ENCODE results near the gene LRSAM1.

- TF ChIP-seq, protein P1, sequence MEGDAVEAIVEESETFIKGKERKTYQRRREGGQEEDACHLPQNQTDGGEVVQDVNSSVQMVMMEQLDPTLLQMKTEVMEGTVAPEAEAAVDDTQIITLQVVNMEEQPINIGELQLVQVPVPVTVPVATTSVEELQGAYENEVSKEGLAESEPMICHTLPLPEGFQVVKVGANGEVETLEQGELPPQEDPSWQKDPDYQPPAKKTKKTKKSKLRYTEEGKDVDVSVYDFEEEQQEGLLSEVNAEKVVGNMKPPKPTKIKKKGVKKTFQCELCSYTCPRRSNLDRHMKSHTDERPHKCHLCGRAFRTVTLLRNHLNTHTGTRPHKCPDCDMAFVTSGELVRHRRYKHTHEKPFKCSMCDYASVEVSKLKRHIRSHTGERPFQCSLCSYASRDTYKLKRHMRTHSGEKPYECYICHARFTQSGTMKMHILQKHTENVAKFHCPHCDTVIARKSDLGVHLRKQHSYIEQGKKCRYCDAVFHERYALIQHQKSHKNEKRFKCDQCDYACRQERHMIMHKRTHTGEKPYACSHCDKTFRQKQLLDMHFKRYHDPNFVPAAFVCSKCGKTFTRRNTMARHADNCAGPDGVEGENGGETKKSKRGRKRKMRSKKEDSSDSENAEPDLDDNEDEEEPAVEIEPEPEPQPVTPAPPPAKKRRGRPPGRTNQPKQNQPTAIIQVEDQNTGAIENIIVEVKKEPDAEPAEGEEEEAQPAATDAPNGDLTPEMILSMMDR (IDR thresholded peaks at IDR 0.05), result no peak
- TF ChIP-seq POLR2AphosphoS5 (IDR thresholded peaks at IDR 0.05) (no peak), POLR2A (IDR thresholded peaks at IDR 0.05) (no peak)
These were observed 45.7 kb downstream of the LRSAM1 start for GRCh38 chr9:127496974-127497373.

Measured in gastroesophageal sphincter (tissue), 3 donors.